Measurements from ENCODE around the gene ANO10.
A peak's percentile ranks its signal among the peaks of the same experiment; 100 is the strongest.
"Not testable (repeated sequence)": the region's sequence is repeated elsewhere in the genome, so short reads cannot be mapped to it uniquely, and the experiment has no call there.

ANO10 gene

GRCh38 chr3:43366885-43367284, 254.9 kb downstream of the ANO10 start:
- DNase-seq: no peak

GRCh38 chr3:43366481-43366880, 255.3 kb downstream of the ANO10 start:
- DNase-seq: no peak

GRCh38 chr3:43365601-43366305, 256.1 kb downstream of the ANO10 start:
- DNase-seq: no peak

GRCh38 chr3:43364926-43365325, 256.9 kb downstream of the ANO10 start:
- DNase-seq: peak; percentile 1 to 72

- no peak for DNase-seq
Measured at GRCh38 chr3:43364494-43364893, 257.3 kb downstream of the ANO10 start.

- DNase-seq: no peak
Measured at GRCh38 chr3:43363621-43364266, 258.1 kb downstream of the ANO10 start.

GRCh38 chr3:43362961-43363360, 258.9 kb downstream of the ANO10 start:
- no peak for DNase-seq

GRCh38 chr3:43362183-43362582, 259.6 kb downstream of the ANO10 start:
- no peak for DNase-seq

GRCh38 chr3:43361077-43361476, 260.7 kb downstream of the ANO10 start:
- no peak for DNase-seq

GRCh38 chr3:43356033-43356432, 265.8 kb downstream of the ANO10 start:
- not testable (repeated sequence) for DNase-seq

GRCh38 chr3:43353923-43354670, 267.7 kb downstream of the ANO10 start:
- no peak for DNase-seq

GRCh38 chr3:43353393-43353792, 268.4 kb downstream of the ANO10 start:
- DNase-seq: no peak

- DNase-seq: no peak
Measured at GRCh38 chr3:43349716-43350115, 272.1 kb downstream of the ANO10 start.

GRCh38 chr3:43348852-43349574, 272.8 kb downstream of the ANO10 start:
- no peak for DNase-seq

- peak in 1 of 2 experiments; percentile 4 for DNase-seq
Measured at GRCh38 chr3:43348350-43348749, 273.5 kb downstream of the ANO10 start.

GRCh38 chr3:43347774-43348173, 274.0 kb downstream of the ANO10 start:
- DNase-seq: no peak

- no peak for DNase-seq
Measured at GRCh38 chr3:43346978-43347749, 274.6 kb downstream of the ANO10 start.

GRCh38 chr3:43345877-43346276, 275.9 kb downstream of the ANO10 start:
- no peak for DNase-seq

GRCh38 chr3:43345246-43345645, 276.6 kb downstream of the ANO10 start:
- DNase-seq: no peak

GRCh38 chr3:43344520-43344919, 277.3 kb downstream of the ANO10 start:
- DNase-seq: no peak

GRCh38 chr3:43343815-43344214, 278.0 kb downstream of the ANO10 start:
- DNase-seq: no peak

- DNase-seq: no peak
Measured at GRCh38 chr3:43343185-43343584, 278.6 kb downstream of the ANO10 start.
